Measurements from ENCODE around the gene MRPS11.

DNA sequence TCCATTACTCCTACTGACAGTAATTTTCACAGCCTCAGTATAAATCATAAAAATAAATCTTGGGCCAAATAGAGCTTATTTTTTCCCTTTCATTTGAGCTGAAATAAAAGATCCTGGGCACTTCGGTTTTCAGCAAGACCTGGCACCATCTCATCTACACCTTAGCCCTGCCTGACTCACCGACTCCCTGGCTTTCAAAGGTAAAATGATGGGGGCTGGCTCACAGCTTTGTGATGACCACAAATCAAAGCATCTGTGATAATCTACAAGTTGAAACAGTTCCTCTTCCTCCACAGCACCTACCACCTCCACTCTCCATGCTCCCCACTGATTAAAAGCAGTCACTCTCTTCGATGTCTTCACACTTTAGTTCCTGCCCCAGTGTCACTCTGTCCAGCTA lies 51.4 kb downstream of the MRPS11 start:
- TF ChIP-seq CTCF (conservative IDR thresholded peaks at IDR 0.05; ENCODE audit: low read depth, low read length) (no peak), MXI1 (IDR thresholded peaks at IDR 0.05; ENCODE audit: borderline replicate concordance, low read depth, low read length) (no peak), SMC3 (IDR thresholded peaks at IDR 0.05; ENCODE audit: low read depth, low read length) (no peak), POLR2A (IDR thresholded peaks at IDR 0.05; ENCODE audit: low read depth, low read length) (no peak), FOS (IDR thresholded peaks at IDR 0.05; ENCODE audit: low read depth, low read length) (no peak)

All from IMR-90 (cell line).